GM21619 (cell line): Measurements from ENCODE around the gene TRPV4.

Source experiments
- ATAC-seq: cut with Tn5 transposase; IDR thresholded peaks from one replicate; pipeline ENCODE4 v1.9.1; 2021; ENCODE audit not compliant: unreplicated experiment

Gene TRPV4

DNA sequence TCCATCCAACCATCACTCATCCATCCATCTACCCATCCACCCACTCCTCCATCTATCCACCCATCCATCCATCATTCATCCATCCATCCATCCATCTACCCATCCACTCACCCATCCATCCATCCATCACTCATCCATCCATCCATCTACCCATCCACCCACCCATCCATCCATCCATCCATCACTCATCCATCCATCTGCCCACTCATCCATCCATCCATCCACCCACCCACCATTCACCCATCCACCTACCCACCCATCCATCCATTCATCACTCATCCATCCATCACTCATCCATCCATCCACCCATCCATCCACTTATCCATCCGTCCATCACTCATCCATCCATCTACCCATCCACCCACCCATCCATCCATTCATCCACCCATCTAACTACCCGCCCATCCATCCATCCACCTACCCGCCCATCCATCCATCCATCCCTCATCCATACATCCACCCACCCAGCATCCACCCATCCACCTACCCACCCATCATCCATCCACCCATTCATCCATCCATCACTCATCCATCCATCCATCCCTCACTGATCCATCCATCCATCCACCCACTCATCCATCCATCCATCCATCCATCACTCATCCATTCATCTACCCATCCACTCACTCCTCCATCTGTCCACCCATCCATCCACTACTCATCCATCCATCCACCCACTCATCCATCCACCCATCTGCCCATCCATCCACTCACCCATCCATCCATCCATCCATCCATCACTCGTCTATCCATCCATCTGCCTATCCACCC is 24.1 kb downstream of the TRPV4 start:
- no peak for ATAC-seq

DNA sequence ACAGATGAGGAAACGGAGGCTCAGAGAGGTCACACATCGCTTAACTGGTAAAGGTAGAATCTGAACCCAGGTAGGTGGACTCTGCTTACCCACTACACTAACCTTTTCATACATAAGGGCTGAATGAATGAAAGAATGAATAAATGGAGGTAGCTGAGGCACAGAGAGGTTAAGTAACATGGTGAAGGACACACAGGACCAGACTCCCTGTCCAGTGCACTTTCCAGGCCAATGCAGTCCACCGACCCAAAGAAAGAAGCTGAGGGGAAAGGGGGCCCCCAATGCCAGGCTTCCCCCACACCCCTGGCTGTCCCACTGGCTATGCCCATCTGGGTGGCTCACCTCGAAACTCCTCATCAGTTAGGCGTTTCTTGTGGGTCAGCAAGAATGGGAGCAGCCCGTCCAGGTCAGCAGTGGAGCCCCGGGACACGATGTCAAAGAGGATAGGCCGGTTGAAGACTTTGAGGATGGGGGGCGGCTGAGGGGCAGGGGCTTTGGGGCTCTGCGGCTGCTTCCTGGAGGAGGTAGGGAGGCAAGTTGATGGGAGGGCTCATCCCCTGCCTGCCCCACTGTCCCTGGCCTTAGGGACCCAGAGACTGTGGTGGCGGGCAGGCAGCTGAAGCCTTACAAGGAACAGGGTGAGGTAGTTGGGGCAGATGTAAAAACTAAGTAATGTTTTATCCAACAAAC is 25.1 kb downstream of the TRPV4 start:
- no peak for ATAC-seq

DNA sequence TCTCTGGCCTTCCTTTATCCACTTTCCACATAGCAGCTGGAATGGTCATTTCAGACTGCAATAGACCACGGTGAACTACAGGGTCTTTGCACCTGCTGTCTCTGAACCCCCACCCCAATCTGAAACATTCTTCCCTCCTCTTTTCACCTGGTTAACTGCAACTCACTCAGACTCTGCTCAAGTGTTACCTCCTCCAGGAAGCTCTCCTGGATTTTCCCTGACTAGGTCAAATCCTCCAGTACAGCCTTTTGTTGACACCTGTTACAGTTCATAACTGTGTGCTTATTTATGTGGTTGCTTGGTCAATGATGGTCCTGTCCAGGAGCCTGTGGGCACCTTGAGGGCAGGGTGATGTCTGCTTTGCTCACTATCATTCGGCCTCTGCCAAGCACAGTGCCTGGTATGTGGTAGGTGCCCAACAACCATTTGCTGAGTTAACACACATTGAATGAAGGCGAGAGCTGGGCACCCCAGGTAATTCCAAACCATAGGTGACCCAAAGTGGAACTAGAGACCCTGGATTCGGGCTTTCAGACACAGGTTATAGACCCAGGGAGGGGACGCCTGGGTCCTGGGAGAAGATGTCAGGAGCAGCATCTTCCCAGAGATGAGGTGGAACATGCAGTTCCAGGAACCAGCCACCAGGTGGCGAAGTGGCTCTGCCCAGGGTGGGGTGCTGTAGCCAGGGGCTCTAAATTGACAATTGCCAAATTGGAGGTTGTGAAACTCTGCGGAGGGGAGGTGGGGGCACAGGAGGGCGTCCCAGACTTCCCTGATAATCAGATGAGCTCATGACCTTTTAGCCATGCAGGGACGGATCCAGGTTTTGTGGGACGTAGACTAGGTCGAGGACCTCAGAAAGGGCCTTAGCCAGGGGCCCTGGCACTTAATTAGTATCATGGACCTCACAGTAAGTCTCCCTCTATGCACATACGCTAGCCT is 28.1 kb downstream of the TRPV4 start:
- no peak for ATAC-seq

DNA sequence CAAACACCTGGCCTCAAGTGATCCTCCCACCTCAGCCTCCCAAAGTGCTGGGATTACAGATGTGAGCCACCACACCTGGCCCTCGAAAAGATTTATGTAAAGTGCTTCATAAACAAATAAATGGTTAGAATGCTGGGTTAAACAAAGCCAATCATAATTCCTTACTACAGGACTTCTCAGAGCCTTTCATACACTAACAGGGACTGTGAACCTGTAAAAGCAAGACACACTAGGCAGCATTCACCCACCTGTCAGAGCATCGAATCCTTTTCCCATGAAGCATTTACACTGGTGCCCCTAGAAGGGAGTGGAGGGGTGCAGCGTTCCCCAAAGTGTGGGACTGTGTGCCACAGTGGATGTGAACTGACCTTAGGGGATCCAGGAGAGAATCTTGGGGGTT is 29.5 kb downstream of the TRPV4 start:
- no peak for ATAC-seq

DNA sequence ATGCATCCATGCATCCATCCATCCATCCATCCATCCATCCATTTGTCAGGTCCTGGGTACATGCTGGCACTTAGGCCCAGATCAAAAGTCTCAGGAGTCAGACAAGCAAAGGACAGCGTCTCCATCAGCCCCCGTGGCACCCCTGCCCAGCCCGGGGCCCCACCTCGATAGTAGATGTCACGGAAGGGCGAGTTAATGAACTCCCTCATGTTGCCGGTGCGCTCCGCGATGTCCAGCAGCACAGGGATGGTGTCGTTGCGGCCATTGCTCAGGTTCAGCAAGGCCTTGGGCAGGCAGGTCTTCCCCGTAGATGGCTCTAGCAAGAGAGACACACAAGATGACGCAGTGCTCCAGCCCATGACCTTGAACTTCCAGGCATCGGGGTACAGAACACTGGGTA is 30.4 kb downstream of the TRPV4 start:
- no peak for ATAC-seq

DNA sequence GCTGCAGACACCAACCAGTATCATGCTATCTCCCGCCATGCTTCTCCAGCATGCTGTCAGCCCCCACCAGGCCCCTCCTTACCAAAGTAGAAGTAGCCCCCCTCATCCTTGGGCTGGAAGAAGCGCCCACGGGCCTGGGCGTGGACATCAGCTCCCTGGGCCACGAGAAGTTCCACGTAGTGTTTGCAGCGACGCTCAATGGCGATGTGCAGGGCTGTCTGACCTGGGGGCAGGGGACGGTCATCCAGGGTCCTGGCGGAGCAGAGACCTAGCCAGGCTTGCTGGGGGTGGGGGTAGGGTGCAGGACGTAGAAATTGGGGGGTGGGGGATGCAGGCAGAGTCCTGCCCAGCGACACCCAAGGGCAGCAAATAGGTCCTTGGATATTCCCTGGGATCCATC is 32.7 kb downstream of the TRPV4 start:
- ATAC-seq = no peak

DNA sequence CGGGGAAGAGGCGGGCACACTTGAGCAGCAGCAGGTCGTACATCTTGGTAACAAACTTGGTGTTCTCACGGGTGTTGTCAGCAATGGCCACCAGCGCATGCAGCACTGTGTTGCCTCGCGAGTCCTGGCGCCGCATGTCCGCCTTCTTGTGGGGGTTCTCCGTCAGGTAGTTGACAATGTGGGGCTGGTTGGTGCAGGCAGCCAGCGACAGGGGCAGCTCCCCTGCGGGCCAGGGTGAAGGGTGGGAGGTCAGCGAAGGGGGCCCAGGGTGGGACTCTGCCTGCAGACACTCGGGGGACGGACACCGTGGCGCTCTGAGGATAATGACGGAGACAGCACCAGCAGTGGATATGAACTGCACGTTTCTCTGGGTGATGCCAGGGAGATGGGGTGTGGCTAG is 34.5 kb downstream of the TRPV4 start:
- no peak for ATAC-seq

DNA sequence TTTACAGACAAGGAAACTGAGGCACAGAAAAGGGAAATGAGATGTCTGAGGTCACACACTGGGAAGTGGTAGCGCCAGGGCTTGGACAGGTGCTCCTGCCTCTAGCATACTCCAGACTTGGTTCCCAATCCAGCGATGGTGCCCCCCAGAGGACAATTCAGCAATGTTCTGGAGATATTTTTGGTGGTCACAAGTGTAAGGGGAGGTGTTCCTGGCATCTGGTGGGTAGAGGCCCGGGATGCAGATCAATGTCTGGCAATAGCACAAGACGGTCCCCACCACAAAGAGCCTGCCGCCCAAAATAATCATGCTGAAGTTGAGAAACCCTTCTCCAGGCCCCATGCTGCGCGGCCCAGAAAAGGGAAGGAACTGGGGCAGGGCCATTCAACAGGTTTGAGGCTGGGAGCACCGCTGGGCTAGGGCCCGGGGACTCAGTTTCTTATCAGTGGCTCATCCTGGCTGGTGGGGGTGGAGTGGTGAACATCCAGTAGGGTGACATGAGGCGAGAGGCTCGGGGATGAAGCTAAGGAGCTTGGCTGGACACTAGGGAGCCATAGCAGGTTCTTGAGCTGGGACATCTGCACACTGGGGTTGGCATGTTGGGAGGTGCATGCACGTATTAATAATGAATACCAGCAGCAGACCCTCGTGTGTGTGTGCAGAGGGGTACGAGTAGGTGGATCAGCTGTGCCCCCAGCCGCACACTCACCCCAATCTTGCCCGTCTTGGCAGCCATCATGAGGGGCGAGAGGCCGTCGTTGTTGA is 35.1 kb downstream of the TRPV4 start:
- no peak for ATAC-seq

DNA sequence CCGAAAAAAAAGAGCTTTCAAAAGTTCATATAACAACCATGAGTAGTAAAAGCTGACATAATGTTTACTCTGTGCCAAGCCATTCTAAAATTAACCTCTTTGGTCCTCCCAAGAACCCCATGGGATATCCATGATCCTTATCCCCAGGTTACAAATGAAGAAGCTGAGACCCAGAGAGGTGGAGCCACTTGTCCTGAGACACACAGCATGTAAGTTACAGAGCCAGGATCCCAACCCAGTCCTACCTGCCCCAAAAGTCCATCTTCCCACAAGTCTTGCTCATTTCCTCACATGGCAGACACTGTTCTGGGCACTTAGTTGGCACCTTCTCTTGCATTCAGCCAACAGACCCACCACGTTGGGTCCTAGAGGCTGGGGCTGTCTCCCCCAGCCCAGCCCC is 37.1 kb downstream of the TRPV4 start:
- no peak for ATAC-seq

DNA sequence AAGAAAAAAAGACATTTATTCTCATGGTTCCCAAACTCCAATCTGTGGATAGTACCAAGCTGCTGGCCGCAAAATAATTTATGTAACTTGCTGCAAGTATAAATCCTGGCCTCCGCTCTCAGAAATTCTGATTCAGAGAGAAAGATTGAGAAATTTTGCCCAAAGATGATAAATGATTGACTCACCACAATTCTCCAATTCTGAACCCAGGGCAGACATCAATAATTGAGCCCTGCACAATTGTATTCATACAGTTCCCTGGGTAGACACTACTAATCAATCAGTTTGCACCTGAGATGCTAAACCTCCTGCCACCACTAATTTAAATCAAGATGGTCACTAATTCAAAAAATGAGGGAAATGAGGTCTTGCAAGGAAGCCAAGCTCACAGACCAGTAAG is 38.2 kb downstream of the TRPV4 start:
- ATAC-seq = no peak

DNA sequence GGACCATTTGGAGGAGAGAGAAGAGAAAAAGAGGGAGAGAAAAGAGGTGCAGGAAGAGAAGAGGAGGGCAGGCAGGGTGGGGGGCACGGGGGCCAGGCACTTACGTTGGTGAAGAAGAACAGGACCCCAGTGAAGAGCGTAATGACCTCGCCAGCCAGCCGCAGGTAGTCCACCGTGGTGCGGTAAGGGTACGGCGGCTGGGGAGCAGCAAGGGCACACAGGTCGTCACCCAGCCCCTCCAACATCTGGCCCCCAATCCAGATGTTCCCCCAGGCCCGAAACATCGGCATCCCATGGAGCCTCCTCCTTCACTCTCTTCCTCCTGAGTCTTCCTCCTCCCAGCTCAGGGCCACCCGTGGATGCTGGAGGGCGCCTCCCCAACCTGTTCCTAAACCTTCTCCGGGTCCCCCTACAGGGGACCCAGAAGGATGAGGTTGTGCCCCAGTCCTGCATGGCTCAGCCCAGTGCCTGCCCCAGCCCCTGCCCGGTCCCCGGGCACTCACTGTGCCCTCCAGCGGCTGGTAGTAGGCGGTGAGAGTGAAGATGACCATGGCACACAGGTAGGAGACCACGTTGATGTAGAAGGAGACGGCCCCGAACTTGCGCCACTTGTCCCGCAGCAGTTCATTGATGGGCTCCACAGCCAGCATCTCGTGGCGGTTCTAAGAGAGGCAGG is 39.2 kb downstream of the TRPV4 start:
- no peak for ATAC-seq

DNA sequence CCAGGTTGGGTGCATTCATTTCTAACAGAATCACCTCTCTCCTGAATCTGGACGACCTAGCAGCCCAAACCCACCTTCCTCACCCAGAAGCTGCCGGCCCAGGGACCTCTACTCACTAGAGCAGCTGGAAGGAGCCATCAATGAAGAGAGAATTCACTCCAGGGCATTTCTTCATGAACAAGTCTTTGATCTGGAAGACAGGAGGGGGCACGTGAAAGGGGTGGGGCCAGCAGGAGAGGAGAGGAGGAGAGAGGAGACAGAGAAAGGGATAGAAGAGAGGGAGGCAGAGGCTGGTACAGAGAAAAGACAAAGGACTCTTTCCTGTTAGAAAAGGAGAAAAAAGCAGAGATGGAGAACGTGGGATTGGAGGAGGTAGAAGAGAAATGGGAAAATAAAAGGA is 39.8 kb downstream of the TRPV4 start:
- no peak for ATAC-seq

DNA sequence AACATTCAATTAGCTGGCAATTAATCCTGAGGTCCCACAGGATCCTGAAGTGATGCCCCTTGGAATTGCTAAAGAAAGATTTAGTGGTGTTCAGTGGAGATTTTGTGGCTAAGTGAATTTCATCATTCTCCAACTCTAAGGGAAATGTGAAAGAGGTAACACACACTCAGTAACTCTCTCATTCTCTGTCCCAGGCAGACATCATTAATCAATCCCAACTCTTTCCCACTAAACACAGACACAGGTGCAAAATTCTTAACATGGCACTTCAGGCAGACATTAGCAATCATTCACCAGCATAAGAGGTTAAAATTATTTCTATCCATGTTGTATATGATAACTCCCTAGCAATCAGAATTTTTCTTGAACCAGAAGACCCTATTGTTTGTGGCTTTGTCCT is 40.2 kb downstream of the TRPV4 start:
- ATAC-seq = no peak

DNA sequence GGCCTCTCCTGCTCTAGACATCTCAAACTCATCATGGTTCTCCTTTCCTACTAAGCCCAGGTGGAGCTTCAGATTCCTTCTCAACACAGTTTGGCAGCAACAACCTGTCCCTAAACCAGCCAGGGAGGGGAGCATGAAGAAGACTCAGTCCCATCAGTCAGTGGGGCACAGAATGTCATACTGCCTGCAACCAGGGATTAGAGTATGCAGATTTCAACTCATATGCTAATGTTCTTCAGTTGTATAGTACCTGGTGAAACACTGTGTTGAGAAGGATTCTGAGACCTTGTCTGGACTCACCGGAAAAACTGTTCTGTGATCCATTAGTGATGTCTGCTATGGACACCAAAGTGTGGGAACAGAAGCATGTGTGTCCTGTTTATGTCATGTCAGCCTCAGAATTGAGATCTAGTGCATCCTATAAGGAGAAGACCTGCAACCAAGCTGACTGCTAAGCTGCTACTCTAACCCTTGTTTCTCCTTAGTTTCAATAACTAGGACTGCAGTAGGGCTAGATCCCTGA is 43.6 kb downstream of the TRPV4 start:
- no peak for ATAC-seq

DNA sequence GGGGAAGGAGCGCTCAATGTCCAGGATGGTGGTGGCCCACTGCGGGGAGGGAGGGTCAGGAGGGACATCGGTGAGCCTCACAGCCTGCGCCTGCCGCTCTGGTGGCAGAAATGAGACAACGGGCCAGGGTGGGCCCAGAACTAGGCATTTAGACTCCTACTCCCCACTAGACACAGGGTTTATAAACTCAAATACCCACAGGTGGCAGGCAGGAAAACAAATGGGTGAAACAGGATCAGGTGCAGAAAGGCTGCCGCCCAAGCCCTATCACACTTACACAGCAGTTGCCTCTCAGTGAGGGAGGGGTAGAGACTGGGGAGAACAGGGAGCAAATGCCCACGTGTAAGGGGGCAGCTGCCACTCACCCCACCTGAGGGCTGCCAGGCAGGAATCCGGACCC is 46.4 kb downstream of the TRPV4 start:
- ATAC-seq = no peak

DNA sequence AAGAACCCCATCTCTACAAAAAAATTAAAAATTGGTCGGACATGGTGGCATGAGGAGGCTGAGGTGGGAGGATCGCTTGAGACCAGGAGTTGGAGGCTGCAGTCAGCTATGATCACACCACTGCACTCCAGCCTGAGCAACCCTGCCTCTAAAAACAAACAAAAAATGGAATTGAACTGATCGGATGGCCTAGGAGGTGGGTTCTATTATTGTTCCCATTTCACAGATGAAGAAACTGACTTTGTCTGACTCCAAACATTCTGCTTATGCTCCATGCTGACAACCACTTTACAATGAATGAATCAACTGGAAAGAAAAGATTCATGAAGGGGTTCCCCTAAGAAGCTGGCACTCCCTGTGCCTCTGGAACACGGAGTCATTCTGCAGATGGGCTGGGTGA is 47.3 kb downstream of the TRPV4 start:
- no peak for ATAC-seq

DNA sequence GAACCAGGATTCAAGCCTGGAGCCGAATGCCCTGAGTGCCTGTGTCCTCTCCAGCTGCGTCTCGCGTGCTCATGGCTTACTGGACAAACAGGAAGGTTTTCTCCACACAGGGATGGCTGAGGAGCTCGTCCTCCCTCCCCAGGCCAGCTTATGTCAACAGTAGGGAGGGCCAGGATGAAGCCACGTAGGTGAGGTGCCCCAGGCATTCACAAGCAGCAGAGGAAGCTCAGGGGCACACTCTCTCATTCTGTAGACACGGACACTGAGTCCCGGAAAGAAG is 49.3 kb downstream of the TRPV4 start:
- no peak for ATAC-seq

DNA sequence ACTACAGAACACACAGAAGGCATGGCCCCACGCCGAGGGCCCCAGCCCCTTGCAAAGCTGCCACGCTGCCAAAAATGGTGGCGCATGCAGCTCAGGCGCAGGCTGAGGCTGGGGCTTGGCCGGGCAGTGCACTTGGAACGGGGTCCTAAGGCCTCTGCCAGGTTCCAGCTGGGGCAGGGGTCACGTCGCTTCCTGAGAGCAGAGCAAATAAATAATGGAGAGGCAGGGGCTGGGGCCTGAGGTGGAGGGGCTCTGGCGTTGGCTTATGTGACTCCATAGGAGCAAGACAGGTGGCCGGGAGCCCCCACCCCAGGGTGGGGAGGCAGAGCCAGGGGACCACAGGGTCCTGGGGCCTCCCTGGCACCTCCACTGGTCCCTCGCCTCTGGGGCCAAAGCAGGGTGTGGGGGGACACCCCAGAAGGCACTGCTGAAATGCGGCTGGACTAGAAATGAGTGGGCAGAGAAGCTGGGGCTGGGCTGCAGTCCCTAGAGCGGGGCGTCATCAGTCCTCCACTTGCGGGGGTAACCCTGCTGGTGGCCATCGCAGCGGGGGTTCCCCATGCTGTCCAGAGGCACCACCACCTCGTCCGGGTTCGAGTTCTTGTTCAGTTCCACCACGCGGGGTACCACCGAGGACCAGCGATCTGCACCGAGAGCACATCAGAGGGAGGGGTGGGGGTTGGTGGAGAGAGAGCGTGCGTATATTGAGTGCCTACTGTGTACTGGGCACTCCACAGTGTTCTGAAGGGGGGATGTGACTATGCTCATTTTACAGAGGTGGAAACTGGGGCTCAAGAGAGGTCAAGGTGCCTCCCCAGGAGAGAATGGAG is 49.8 kb downstream of the TRPV4 start:
- no peak for ATAC-seq

DNA sequence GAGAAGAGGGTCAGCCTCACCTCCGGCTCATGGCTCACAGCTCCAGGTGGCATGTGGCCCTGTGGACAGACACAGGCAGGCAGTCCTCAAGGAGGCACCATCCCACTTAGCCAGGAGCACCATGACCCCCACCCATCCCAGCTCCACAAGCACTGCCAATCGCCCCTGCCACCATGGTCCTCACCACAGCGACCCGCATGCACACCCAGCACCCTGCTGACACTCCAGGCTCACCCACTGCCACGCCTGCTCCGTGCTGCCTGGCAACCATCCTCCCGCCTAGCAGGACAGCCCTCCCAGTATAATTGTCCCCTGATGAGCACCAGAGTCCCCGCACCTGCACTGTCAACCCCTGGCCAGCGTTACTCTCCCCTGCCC is 50.9 kb downstream of the TRPV4 start:
- no peak for ATAC-seq
